Adrenal gland (tissue), 19 donors: ENCODE data around the gene KLRC3. TPM values are rescaled to one million over a fixed set of nuclear protein-coding genes. Genes with fewer than 3 reads are reported as not detected.
"Not testable (repeated sequence)": the region's sequence is repeated elsewhere in the genome, so short reads cannot be mapped to it uniquely, and the experiment has no call there.

ENCODE experiments used
- DNase-seq, 7 donors: peaks; one replicate each; pipeline ENCODE4 v3.0.0-alpha.2; 2019 to 2020
- H3K27ac ChIP-seq, 5 donors: fragments of 200-600 bp; sonication (generic) in 4 of 5; 1 replicate in 3 of 5; 2 replicates in 2 of 5; pipeline versions ENCODE4 v1.5.1 to v1.8.0; 2016 to 2020; ENCODE audit warnings: mild to moderate bottlenecking in 1 of 5
- H3K27me3 ChIP-seq: fragments of 200-600 bp; 2 replicates; pipeline ENCODE4 v1.8.0; 2021
- H3K36me3 ChIP-seq, 2 donors: fragments of 200-600 bp; replicated peaks in 1 of 2; 1 replicate in 1 of 2; 2 replicates in 1 of 2; pipeline versions ENCODE4 v1.5.1 to v1.8.0; 2018 to 2022
- H3K4me1 ChIP-seq, 2 donors: fragments of 200-600 bp; replicated peaks in 1 of 2; 1 replicate in 1 of 2; 2 replicates in 1 of 2; pipeline versions ENCODE4 v1.5.1 to v1.8.0; 2018 to 2021
- H3K4me3 ChIP-seq, 4 donors: fragments of 200-600 bp; sonication (generic) in 3 of 4; one replicate each; pipeline ENCODE4 v1.5.1; 2016 to 2018
- H3K9me3 ChIP-seq, 3 donors: fragments of 200-600 bp; sonication (generic) in 1 of 3; replicated peaks in 1 of 3; 1 replicate in 2 of 3; 2 replicates in 1 of 3; pipeline versions ENCODE4 v1.5.1 to v1.8.0; 2016 to 2021
- POLR2A ChIP-seq, 2 donors: fragments of 450-650 bp; IDR thresholded peaks; one replicate each; pipeline ENCODE4 v1.6.1; 2017; ENCODE audit warnings: antibody characterized with exemption in 2 of 2, mild to moderate bottlenecking in 2 of 2, moderate library complexity in 1 of 2
- WGBS, 4 donors: extraction: QIAGEN DNeasy Blood & Tissue Kit in 2 of 4; methylation state at CpG; one replicate each; pipeline versions ENCODE4 v1.1.5 to v1.1.7; 2013 to 2017; 5-methylcytosine and 5-hydroxymethylcytosine counted together
- intact Hi-C, 2 donors: fragments of 100-400 bp; cut with DNase I; formaldehyde crosslinking; loops; one replicate each; pipeline versions ENCODE4 v1.14.1 to v1.15.0; 2022 to 2023
- long read RNA-seq, 10 donors: library from polyadenylated mRNA in 3 of 10; unstranded in 2 of 10; stranded (forward) in 1 of 10; transcript quantifications; one replicate each; pipeline ENCODE4 v2.0.0 and lab custom pipeline, GENCODE V29; 2021 to 2026
- polyA plus RNA-seq, 3 donors: library from polyadenylated mRNA; stranded (reverse); fragments of 200-250 nt in 2 of 3; fragments of 350-450 nt in 1 of 3; fragmentation: Illumina TruSeq in 1 of 3; extraction: RNeasy Lipid Tissue Mini Kit (QIAGEN cat#74804) in 1 of 3; gene quantifications; one replicate each; pipeline ENCODE4 v1.2.3, GENCODE V29; 2013 to 2014
- total RNA-seq, 9 donors: library from RNA; depleted of rRNA in 4 of 9; stranded (reverse); fragments of >200 nt in 4 of 9; fragments of 120-200 nt in 1 of 9; fragmentation: NEBNext Ultra II Directional in 1 of 9; extraction: Animal tissue kit (Norgen Biotek cat#: 25700) in 1 of 9; gene quantifications; one replicate each; pipeline versions ENCODE4 v1.1.0 to v1.2.4, GENCODE V29; 2013 to 2023
- TF ChIP-seq, protein P1 (sequence below), 6 experiments: fragments of 450-650 bp in 4 of 6; fragments of 200-600 bp in 2 of 6; sonication (generic) in 1 of 6; IDR thresholded peaks; 1 replicate in 5 of 6; 2 replicates in 1 of 6; pipeline versions ENCODE4 v1.5.1 to v1.8.0; 2016 to 2021; ENCODE audit warnings: antibody characterized with exemption in 6 of 6, mild to moderate bottlenecking in 2 of 6, moderate library complexity in 1 of 6
- donor health status: healthy with polysubstance abuse.
- donor health status: Bipolar disorder and iron deficiency.
- donor health status: DM: yes; HTN: yes; CAD: no.
- donor health status: DM: no; HTN: no; CAD: no.
- donor health status: DM: no; HTN: no; CAD: no.
- donor health status: DM: yes; HTN: yes; CAD: no.

The KLRC3 gene
- total RNA-seq, result under 1 TPM in 1 of 9 donors, not detected in 8; 0.17 TPM
- under 1 TPM in 1 of 3 donors, not detected in 2; 0.26 TPM for polyA plus RNA-seq
- long read RNA-seq, donor 1, result 0 reads
- long read RNA-seq, donor 2, result 0 reads
- long read RNA-seq, donor 3, result 0 reads
- long read RNA-seq, donor 4, result 0 reads
- long read RNA-seq, donor 5, result 0 reads
- long read RNA-seq, donor 6, result 0 reads
- long read RNA-seq, donor 7, result 0 reads
- long read RNA-seq, donor 8, result 0 reads
- long read RNA-seq, donor 9, result 0 reads
- long read RNA-seq, donor 10, result 0 reads

DNA sequence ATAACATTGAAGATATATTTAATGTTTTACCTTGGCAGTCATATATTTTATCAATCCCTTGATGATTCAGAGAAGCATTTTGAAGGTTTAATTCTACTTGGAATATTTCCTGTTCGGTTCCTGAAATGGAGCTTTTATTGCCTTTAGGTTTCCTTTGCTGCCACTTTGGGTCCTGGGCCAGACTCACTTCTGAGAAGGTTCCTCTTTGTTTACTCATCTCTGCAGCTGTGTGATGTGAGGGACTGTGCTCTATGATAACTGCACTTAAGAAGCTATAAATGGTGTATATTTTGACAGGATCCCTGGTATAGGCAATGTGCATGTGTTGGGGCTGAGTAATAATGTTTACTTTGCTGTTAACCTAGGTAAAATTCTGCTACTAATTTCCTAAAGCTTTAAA is at the start of gene KLRC3:
Gene KLRC3, minus strand, starts transcription at position 262 of the 400 bp plus-strand sequence. Its CDS starts 45 bp downstream, at position 217.
- 36 to 69% (median 52%) methylated on average over 1 of the region's 1 CpG for WGBS, 4 donors
- intact Hi-C loops, result not testable (repeated sequence)

DNA sequence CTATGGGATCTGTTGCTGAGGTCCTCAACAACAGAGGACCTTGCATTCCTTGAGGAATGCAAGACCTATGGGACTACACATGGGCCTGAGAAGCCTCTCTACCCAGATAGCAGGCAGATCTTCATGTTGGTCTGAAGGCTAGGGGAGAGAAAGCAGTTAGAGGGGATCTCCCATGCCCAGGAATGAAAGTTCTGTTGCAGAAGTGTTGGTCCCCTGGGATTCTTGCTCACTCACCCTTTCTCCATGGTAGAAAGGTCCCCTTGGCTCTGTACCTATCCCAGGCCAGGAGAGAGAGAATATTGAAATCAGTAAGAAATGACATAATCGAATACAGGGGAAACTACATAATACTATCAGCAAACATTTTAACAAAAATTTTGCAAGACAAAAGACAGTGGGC is 49.3 kb upstream of the KLRC3 start:
- no peak for TF ChIP-seq POLR2A (IDR thresholded peaks at IDR 0.05)
- TF ChIP-seq, protein P1, sequence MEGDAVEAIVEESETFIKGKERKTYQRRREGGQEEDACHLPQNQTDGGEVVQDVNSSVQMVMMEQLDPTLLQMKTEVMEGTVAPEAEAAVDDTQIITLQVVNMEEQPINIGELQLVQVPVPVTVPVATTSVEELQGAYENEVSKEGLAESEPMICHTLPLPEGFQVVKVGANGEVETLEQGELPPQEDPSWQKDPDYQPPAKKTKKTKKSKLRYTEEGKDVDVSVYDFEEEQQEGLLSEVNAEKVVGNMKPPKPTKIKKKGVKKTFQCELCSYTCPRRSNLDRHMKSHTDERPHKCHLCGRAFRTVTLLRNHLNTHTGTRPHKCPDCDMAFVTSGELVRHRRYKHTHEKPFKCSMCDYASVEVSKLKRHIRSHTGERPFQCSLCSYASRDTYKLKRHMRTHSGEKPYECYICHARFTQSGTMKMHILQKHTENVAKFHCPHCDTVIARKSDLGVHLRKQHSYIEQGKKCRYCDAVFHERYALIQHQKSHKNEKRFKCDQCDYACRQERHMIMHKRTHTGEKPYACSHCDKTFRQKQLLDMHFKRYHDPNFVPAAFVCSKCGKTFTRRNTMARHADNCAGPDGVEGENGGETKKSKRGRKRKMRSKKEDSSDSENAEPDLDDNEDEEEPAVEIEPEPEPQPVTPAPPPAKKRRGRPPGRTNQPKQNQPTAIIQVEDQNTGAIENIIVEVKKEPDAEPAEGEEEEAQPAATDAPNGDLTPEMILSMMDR (IDR thresholded peaks at IDR 0.05), result no peak
- no peak overlapping the region for H3K27ac ChIP-seq
- intact Hi-C loops, result no loop called here

More for the DNA sequence above, at the start of gene KLRC3:
- not testable (repeated sequence) for H3K27ac ChIP-seq, DNase-seq, H3K4me3 ChIP-seq, H3K27me3 ChIP-seq, H3K4me1 ChIP-seq, H3K9me3 ChIP-seq, H3K36me3 ChIP-seq

DNA sequence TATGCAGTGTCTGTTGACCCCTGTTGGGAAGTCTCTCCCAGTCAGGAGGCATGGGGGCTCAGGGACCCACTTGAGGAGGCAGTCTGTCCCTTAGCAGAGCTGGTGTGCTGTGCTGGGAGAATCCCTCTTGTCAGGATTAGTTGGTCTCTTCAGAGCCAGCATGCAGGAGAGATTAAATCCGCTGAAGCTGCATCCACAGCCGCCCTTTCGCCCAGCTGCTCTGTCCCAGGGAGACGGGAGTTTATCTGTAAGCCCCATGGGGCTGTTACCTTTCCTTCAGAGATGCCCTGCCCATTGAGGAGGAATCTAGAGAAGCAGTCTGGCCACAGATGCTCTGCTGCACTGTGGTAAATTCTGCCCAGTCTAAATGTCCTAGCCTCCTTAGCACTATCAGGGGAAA is 45.9 kb upstream of the KLRC3 start:
- Histone ChIP-seq H3K4me3 (no peak overlapping the region), H3K27me3 (no peaks in the 10 kb centered on the region), H3K27ac (no peak overlapping the region), H3K36me3 (no peaks in the 10 kb centered on the region), H3K9me3 (no peaks in the 10 kb centered on the region), H3K4me1 (no peaks in the 10 kb centered on the region)
- TF ChIP-seq, protein P1 (IDR thresholded peaks at IDR 0.05), result no peak
- no peak for TF ChIP-seq POLR2A (IDR thresholded peaks at IDR 0.05)
- intact Hi-C loops, result no loop called here
- no peak for DNase-seq
- WGBS, 4 donors, result 74 to 94% (median 86%) methylated on average over 4 of the region's 4 CpGs; no CpG with 5 or more reads in 1 of the 4 donors

More for the DNA sequence above, 49.3 kb upstream of the KLRC3 start:
- no peaks in the 10 kb centered on the region for H3K36me3 ChIP-seq
- H3K9me3 ChIP-seq, result no peaks in the 10 kb centered on the region
- H3K4me1 ChIP-seq, result no peaks in the 10 kb centered on the region
- no peak overlapping the region for H3K4me3 ChIP-seq
- 81 to 87% (median 83%) methylated on average over 1 of the region's 1 CpG for WGBS, 4 donors
- no peaks in the 10 kb centered on the region for H3K27me3 ChIP-seq
- no peak for DNase-seq

DNA sequence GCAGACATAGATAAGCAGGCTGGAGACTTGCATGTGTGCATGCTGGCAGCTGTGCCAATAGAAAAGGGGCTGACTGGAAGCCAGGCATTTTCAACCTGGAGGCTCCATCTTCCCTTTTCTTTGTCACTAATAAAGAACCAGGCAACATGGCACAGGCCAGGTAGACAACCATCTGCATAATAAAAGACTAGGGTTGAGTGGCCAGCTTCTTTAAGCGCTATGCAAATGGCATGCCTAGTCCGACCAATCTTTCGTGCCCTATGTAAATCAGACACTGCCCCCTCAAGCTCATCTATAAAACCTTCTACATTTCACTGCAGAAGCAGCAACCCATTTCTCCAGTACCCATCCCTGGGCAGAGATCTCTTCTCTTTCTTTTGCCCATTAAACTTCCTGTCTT is 37.4 kb upstream of the KLRC3 start:
- Histone ChIP-seq H3K27me3 (no peaks in the 10 kb centered on the region), H3K9me3 (peaks cover 0 to 12% (median 0%) of the 10 kb centered on the region in 3 donors), H3K36me3 (no peaks in the 10 kb centered on the region), H3K27ac (no peak overlapping the region), H3K4me1 (no peaks in the 10 kb centered on the region), H3K4me3 (no peak overlapping the region)
- TF ChIP-seq, protein P1 (IDR thresholded peaks at IDR 0.05), result no peak
- TF ChIP-seq POLR2A (IDR thresholded peaks at IDR 0.05), result no peak
- intact Hi-C loops, result no loop called here
- DNase-seq, result no peak
- WGBS, 4 donors, result 87 to 92% (median 90%) methylated on average over 3 of the region's 3 CpGs

DNA sequence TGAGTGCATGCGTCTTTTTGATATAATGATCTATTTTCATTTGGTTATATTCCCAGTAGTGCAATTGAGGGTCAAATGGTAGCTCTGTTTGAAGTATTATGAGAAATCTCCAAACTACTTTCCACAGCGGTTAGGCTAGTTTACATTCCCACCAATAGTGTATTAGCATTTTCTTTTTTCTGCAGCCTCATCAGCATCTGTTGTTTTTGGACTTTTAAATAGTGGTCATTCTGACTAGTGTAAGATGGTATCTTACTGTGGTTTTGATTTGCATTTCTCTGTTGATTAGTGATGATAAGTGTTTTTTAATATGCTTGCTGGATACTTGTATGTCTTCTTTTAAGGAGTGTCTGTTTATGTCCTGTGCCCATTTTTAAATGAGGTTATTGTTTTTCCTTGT is 36.5 kb upstream of the KLRC3 start:
- TF ChIP-seq, protein P1 (IDR thresholded peaks at IDR 0.05), result no peak
- TF ChIP-seq POLR2A (IDR thresholded peaks at IDR 0.05), result no peak
- 85 to 95% (median 88%) methylated on average over 2 of the region's 2 CpGs for WGBS, 4 donors

More for the DNA sequence above, 36.5 kb upstream of the KLRC3 start:
- Histone ChIP-seq H3K4me3 (no peak overlapping the region), H3K27ac (no peak overlapping the region), H3K36me3 (no peaks in the 10 kb centered on the region), H3K4me1 (no peaks in the 10 kb centered on the region), H3K9me3 (peaks cover 0 to 12% (median 0%) of the 10 kb centered on the region in 3 donors), H3K27me3 (no peaks in the 10 kb centered on the region)
- intact Hi-C loops, result no loop called here
- no peak for DNase-seq
